IPS-11a (cell line): ENCODE measurements around the gene CTNND2.

Experiments
- H3K4me3 ChIP-seq: one replicate; pipeline ENCODE4 v1.5.1; 2013; ENCODE audit warnings: low read depth, low read length, control low read depth

The CTNND2 gene

GRCh38 chr5:11790201-11790600, 114.0 kb downstream of the CTNND2 start:
- H3K4me3 ChIP-seq = no peak overlapping the region

- H3K4me3 ChIP-seq = no peak overlapping the region
Observed at GRCh38 chr5:11785771-11786352, 118.4 kb downstream of the CTNND2 start.

GRCh38 chr5:11780641-11781345, 123.5 kb downstream of the CTNND2 start:
- no peak overlapping the region for H3K4me3 ChIP-seq

- no peak overlapping the region for H3K4me3 ChIP-seq
Observed at GRCh38 chr5:11777096-11777495, 127.2 kb downstream of the CTNND2 start.

GRCh38 chr5:11770310-11770709, 133.9 kb downstream of the CTNND2 start:
- H3K4me3 ChIP-seq = no peak overlapping the region

- no peak overlapping the region for H3K4me3 ChIP-seq
Observed at GRCh38 chr5:11760934-11761603, 143.2 kb downstream of the CTNND2 start.

- H3K4me3 ChIP-seq = no peak overlapping the region
Observed at GRCh38 chr5:11758321-11758720, 145.9 kb downstream of the CTNND2 start.

- H3K4me3 ChIP-seq = no peak overlapping the region
Observed at GRCh38 chr5:11757661-11758060, 146.6 kb downstream of the CTNND2 start.

- no peak overlapping the region for H3K4me3 ChIP-seq
Observed at GRCh38 chr5:11737010-11737409, 167.2 kb downstream of the CTNND2 start.

GRCh38 chr5:11734369-11734768, 169.9 kb downstream of the CTNND2 start:
- no peak overlapping the region for H3K4me3 ChIP-seq

GRCh38 chr5:11733840-11734192, 170.4 kb downstream of the CTNND2 start:
- H3K4me3 ChIP-seq = no peak overlapping the region

GRCh38 chr5:11733185-11733839, 170.9 kb downstream of the CTNND2 start:
- H3K4me3 ChIP-seq = no peak overlapping the region

GRCh38 chr5:11724940-11725339, 179.3 kb downstream of the CTNND2 start:
- H3K4me3 ChIP-seq = no peak overlapping the region

GRCh38 chr5:11719888-11720481, 184.3 kb downstream of the CTNND2 start:
- H3K4me3 ChIP-seq = no peak overlapping the region

GRCh38 chr5:11715461-11716196, 188.6 kb downstream of the CTNND2 start:
- H3K4me3 ChIP-seq = no peak overlapping the region

GRCh38 chr5:11711932-11712331, 192.3 kb downstream of the CTNND2 start:
- no peak overlapping the region for H3K4me3 ChIP-seq

- H3K4me3 ChIP-seq = no peak overlapping the region
Observed at GRCh38 chr5:11709021-11709420, 195.2 kb downstream of the CTNND2 start.

GRCh38 chr5:11704916-11705315, 199.3 kb downstream of the CTNND2 start:
- H3K4me3 ChIP-seq = no peak overlapping the region

GRCh38 chr5:11700391-11700790, 203.9 kb downstream of the CTNND2 start:
- H3K4me3 ChIP-seq = no peak overlapping the region

- no peak overlapping the region for H3K4me3 ChIP-seq
Observed at GRCh38 chr5:11692636-11693035, 211.6 kb downstream of the CTNND2 start.

GRCh38 chr5:11687498-11687897, 216.7 kb downstream of the CTNND2 start:
- H3K4me3 ChIP-seq = no peak overlapping the region
